ENCODE data around the gene OR10A4.

OR10A4 gene

DNA sequence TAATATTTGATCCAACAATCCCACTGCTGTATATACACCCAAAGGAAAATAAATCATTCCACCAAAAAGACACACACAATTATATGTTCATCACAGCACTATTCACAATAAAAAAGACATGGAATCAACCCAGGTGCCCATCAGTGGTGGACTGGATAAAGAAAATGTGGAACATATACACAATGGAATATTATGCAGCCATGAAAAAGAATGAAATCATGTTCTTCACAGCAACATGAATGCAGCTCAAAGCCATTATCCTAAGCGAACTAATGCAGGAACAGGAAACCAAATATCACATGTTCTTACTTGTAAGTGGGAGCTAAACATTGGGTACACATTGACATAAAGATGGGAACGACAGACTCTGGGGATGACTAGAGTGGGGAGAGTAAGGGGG, 43.3 kb downstream of the OR10A4 start:
- Histone ChIP-seq H3K27ac (ENCODE audit: low read length) (no peak overlapping the region), H3K4me2 (ENCODE audit: low read depth, low read length) (no peak overlapping the region), H3K36me3 (replicated peaks; ENCODE audit: insufficient read depth, low read length) (no peaks in the 10 kb centered on the region), H3K9me3 (replicated peaks; ENCODE audit: insufficient read depth, low read length) (no peaks in the 10 kb centered on the region), H2AFZ (ENCODE audit: low read length) (no peak overlapping the region), H3K27me3 (replicated peaks; ENCODE audit: insufficient read depth, low read length) (no peaks in the 10 kb centered on the region), H3K79me2 (ENCODE audit: low read length) (no peaks in the 10 kb centered on the region), H3F3A (ENCODE audit: insufficient read depth, low read length) (no peaks in the 10 kb centered on the region), H3K4me1 (ENCODE audit: low read length) (no peaks in the 10 kb centered on the region), H4K20me1 (ENCODE audit: insufficient read depth, low read length) (no peaks in the 10 kb centered on the region), H3K9me2 (replicated peaks; ENCODE audit: insufficient read depth, low read length) (no peaks in the 10 kb centered on the region), H3K9ac (ENCODE audit: low read length) (no peak overlapping the region), H3K4me3 (ENCODE audit: low read length) (no peak overlapping the region)
- no peak for TF ChIP-seq EZH2 (optimal IDR thresholded peaks at IDR 0.05; ENCODE audit: low read depth, low read length)
- TF ChIP-seq, protein P1, sequence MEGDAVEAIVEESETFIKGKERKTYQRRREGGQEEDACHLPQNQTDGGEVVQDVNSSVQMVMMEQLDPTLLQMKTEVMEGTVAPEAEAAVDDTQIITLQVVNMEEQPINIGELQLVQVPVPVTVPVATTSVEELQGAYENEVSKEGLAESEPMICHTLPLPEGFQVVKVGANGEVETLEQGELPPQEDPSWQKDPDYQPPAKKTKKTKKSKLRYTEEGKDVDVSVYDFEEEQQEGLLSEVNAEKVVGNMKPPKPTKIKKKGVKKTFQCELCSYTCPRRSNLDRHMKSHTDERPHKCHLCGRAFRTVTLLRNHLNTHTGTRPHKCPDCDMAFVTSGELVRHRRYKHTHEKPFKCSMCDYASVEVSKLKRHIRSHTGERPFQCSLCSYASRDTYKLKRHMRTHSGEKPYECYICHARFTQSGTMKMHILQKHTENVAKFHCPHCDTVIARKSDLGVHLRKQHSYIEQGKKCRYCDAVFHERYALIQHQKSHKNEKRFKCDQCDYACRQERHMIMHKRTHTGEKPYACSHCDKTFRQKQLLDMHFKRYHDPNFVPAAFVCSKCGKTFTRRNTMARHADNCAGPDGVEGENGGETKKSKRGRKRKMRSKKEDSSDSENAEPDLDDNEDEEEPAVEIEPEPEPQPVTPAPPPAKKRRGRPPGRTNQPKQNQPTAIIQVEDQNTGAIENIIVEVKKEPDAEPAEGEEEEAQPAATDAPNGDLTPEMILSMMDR (IDR thresholded peaks at IDR 0.05; ENCODE audit: low read length), result no peak
- TF ChIP-seq EZH2phosphoT487 (IDR thresholded peaks at IDR 0.05; ENCODE audit: low read length), result no peak
- DNase-seq, result no peak

DNA sequence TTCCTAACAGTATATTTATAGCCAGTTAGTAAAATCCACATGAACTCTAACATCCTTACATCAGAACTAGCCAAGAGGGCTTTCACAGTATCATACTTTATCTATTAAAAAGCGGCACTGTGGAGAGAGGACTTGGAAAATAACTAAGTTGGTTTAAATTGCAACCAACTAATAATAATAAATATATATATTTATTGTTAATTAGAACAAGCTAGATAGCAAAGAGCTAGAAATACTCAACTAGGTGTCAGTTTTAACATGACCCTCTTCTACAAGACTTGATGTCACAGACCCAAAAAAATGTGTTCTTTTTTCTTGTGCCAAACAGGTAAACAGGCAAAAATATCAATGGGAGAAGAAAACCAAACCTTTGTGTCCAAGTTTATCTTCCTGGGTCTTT, 44.3 kb downstream of the OR10A4 start, which contains the start of gene OR2D3:
Gene OR2D3 (plus strand): TSS at position 301 of the 400 bp plus-strand sequence. CDS start 0 bp downstream, at position 301.
- H3K9me2 ChIP-seq (replicated peaks; ENCODE audit: insufficient read depth, low read length), result no peaks in the 10 kb centered on the region
- H3K79me2 ChIP-seq (ENCODE audit: low read length), result no peaks in the 10 kb centered on the region
- TF ChIP-seq EZH2phosphoT487 (IDR thresholded peaks at IDR 0.05; ENCODE audit: low read length) (no peak), EZH2 (optimal IDR thresholded peaks at IDR 0.05; ENCODE audit: low read depth, low read length) (no peak)
- TF ChIP-seq, protein P1 (IDR thresholded peaks at IDR 0.05; ENCODE audit: low read length), result no peak
- H3K9ac ChIP-seq (ENCODE audit: low read length), result no peak within 1 kb of the TSS
- H3K4me1 ChIP-seq (ENCODE audit: low read length), result no peaks in the 10 kb centered on the region
- H2AFZ ChIP-seq (ENCODE audit: low read length), result no peak within 1 kb of the TSS
- H3K27ac ChIP-seq (ENCODE audit: low read length), result no peak within 1 kb of the TSS
- H3K27me3 ChIP-seq (replicated peaks; ENCODE audit: insufficient read depth, low read length), result no peaks in the 10 kb centered on the region
- no peak within 1 kb of the TSS for H3K4me2 ChIP-seq (ENCODE audit: low read depth, low read length)
- DNase-seq, result no peak
- peaks cover 4% of the 10 kb centered on the region; the same call in 1 of the 2 replicates for H3F3A ChIP-seq (ENCODE audit: insufficient read depth, low read length)
- no peaks in the 10 kb centered on the region for H3K9me3 ChIP-seq (replicated peaks; ENCODE audit: insufficient read depth, low read length)
- no peaks in the 10 kb centered on the region for H4K20me1 ChIP-seq (ENCODE audit: insufficient read depth, low read length)
- H3K36me3 ChIP-seq (replicated peaks; ENCODE audit: insufficient read depth, low read length), result no peaks in the 10 kb centered on the region
- no peak within 1 kb of the TSS for H3K4me3 ChIP-seq (ENCODE audit: low read length)

DNA sequence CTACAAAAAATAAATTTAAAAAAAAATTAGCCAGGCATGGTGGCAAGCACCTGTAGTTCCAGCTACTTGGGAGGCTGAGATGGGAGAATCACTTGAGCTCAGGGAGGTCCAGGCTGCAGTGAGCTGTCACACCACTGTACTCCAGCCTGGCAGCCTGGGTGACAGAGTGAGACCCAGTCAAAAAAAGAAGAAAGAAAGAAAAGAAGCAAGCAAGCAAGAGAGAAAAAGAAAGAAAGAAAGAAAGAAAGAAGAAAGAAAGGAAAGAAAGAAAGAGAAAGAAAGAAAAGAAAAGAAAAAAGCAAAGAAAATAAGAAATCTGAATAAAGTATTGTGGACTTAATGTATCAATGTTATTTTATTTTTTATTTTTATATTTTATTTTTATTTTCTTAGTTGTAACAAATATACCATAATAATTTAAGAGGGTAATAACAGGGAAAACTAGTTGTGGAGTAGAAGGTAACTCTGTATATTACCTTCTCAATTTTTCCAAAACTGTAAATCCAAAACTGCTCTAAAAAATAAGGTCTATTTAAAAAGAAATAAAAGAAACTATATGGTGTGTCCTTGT, 48.7 kb downstream of the OR10A4 start:
- Histone ChIP-seq H3K27me3 (replicated peaks; ENCODE audit: insufficient read depth, low read length) (no peaks in the 10 kb centered on the region), H2AFZ (ENCODE audit: low read length) (no peak overlapping the region), H3K9me3 (replicated peaks; ENCODE audit: insufficient read depth, low read length) (no peaks in the 10 kb centered on the region), H3K9ac (ENCODE audit: low read length) (peak overlapping the region; percentile 99; the same call in 1 of the 2 replicates), H4K20me1 (ENCODE audit: insufficient read depth, low read length) (no peaks in the 10 kb centered on the region), H3K4me1 (ENCODE audit: low read length) (peaks cover 14% of the 10 kb centered on the region), H3K9me2 (replicated peaks; ENCODE audit: insufficient read depth, low read length) (no peaks in the 10 kb centered on the region), H3K36me3 (replicated peaks; ENCODE audit: insufficient read depth, low read length) (no peaks in the 10 kb centered on the region), H3K4me2 (ENCODE audit: low read depth, low read length) (peak overlapping the region; percentile 75), H3F3A (ENCODE audit: insufficient read depth, low read length) (peaks cover 23% of the 10 kb centered on the region), H3K79me2 (ENCODE audit: low read length) (peaks cover 33% of the 10 kb centered on the region), H3K27ac (ENCODE audit: low read length) (peak overlapping the region; percentile 99; the same call in 1 of the 2 replicates), H3K4me3 (ENCODE audit: low read length) (peak overlapping the region; percentile 97)
- DNase-seq, result no peak
- TF ChIP-seq EZH2phosphoT487 (IDR thresholded peaks at IDR 0.05; ENCODE audit: low read length), result no peak
- TF ChIP-seq, protein P1 (IDR thresholded peaks at IDR 0.05; ENCODE audit: low read length), result no peak
- TF ChIP-seq EZH2 (optimal IDR thresholded peaks at IDR 0.05; ENCODE audit: low read depth, low read length), result no peak
